ENCODE results near the gene SEMA4D.

DNA sequence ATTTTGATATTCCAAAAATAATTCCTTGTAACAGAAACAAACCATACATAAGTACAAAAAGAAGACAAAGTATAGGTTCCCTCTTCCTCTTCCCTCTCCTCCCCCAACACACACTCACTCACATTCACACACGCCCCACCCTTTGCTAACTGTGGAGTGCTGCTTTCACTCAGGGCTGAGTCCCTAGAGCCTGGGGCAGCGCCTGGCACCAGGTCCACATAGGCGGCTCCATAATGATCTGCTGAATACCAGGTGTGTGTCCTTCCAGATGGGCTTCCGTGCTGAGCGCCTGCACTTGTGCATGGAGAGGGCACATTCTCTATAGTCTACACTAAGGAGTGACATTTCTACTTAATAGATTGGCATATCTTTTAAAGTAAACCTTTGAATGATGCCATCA, 3.7 kb downstream of the SEMA4D start:
- no peak for TF ChIP-seq EZH2 (IDR thresholded peaks at IDR 0.05; ENCODE audit: borderline replicate concordance, insufficient read depth, low read length, poor library complexity, severe bottlenecking)
- TF ChIP-seq, protein P1, sequence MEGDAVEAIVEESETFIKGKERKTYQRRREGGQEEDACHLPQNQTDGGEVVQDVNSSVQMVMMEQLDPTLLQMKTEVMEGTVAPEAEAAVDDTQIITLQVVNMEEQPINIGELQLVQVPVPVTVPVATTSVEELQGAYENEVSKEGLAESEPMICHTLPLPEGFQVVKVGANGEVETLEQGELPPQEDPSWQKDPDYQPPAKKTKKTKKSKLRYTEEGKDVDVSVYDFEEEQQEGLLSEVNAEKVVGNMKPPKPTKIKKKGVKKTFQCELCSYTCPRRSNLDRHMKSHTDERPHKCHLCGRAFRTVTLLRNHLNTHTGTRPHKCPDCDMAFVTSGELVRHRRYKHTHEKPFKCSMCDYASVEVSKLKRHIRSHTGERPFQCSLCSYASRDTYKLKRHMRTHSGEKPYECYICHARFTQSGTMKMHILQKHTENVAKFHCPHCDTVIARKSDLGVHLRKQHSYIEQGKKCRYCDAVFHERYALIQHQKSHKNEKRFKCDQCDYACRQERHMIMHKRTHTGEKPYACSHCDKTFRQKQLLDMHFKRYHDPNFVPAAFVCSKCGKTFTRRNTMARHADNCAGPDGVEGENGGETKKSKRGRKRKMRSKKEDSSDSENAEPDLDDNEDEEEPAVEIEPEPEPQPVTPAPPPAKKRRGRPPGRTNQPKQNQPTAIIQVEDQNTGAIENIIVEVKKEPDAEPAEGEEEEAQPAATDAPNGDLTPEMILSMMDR (IDR thresholded peaks at IDR 0.05; ENCODE audit: poor library complexity, severe bottlenecking), result no peak
- TF ChIP-seq RAD21 (conservative IDR thresholded peaks at IDR 0.05), result no peak
